A172 (cell line): ENCODE measurements around the gene PCARE. TPM values are rescaled to one million over a fixed set of nuclear protein-coding genes. Genes with fewer than 3 reads are reported as not detected.

Experiments
- total RNA-seq: library from RNA; depleted of rRNA; stranded (reverse); fragments of >200 nt; shearing (Covaris generic); gene quantifications from 2 replicates; pipeline ENCODE4 v1.2.3, GENCODE V29; 2014; rRNA removed

Gene PCARE
- total RNA-seq, 1 experiment from 2014 or later: not detected

Other genes with a start within 250 kb of the PCARE start
- 17.6 and 26.9 TPM in 2 replicates for gene TRMT61B, start 204.2 kb downstream of the PCARE start, total RNA-seq
- 90.2 and 106 TPM in 2 replicates for gene WDR43, start 179.9 kb downstream of the PCARE start, total RNA-seq
- 0.69 and 1.9 TPM in 2 replicates for gene TOGARAM2, start 93.2 kb downstream of the PCARE start, total RNA-seq
- 26.9 and 40.2 TPM in 2 replicates for gene CLIP4, start 40.9 kb upstream of the PCARE start, total RNA-seq